ENCODE measurements around the gene RAMP3. TPM values are rescaled to one million over a fixed set of nuclear protein-coding genes. Genes with fewer than 3 reads are reported as not detected.

Gene RAMP3
- total and polyA plus RNA-seq, 7 donors, result 9.9 to 18.0 (median 16.3) TPM

- DNase-seq (no peak), ATAC-seq (no peak)
- no peak overlapping the region for H3K4me3 ChIP-seq
- H3K27me3 ChIP-seq (ENCODE audit: insufficient read depth in 3 of 3, low read length in 2 of 3), result peaks cover 0 to 3% (median 0%) of the 10 kb centered on the region in 3 donors
- H3K4me1 ChIP-seq, result no peaks in the 10 kb centered on the region
- no peaks in the 10 kb centered on the region for H3K9me3 ChIP-seq
- no peak overlapping the region for H3K27ac ChIP-seq
- no peaks in the 10 kb centered on the region for H3K36me3 ChIP-seq (ENCODE audit: insufficient read depth in 1 of 2, low read depth in 1 of 2)
- intact Hi-C loops (cut with DNase I), result no loop called here
- WGBS, 3 donors, result 73 to 77% (median 77%) methylated on average over 8 of the region's 8 CpGs
- no peak for TF ChIP-seq CTCF (IDR thresholded peaks at IDR 0.05)
Measured at GRCh38 chr7:45181991-45182855, 24.6 kb downstream of the RAMP3 start.

- 83 to 86% (median 86%) methylated on average over 21 of the region's 21 CpGs for WGBS, 3 donors
Measured at GRCh38 chr7:45182856-45183710, 25.5 kb downstream of the RAMP3 start.

DNA sequence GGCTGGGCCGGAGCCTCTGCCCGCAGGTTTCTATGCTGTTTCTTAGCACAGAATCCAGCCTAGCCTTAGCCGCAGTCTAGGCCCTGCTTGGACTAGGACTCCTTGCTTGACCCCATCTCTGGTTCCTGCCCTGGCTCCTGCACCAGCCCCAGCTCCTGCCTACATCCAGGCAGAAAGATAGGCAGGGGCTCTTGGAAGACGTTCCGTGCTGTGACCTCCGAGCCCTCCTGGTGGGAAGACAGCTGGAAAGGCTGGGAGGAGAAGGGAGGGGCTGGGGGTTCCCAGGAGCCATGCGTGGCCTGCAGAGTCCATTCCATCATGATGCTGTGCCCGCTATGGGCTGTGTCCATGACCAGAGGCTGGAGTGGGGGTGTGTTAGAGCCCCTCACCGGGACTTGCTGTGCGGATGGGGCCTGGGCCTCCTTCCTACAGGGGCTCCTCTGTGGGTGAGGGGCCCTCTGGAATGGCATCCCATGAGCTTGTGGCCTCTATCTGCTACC, 26.2 kb downstream of the RAMP3 start:
- no peaks in the 10 kb centered on the region for H3K36me3 ChIP-seq (ENCODE audit: insufficient read depth in 1 of 2, low read depth in 1 of 2)
- no peak for ATAC-seq
- no peak for TF ChIP-seq CTCF (IDR thresholded peaks at IDR 0.05)

More at GRCh38 chr7:45182856-45183710, 25.5 kb downstream of the RAMP3 start:
- no peaks in the 10 kb centered on the region for H3K9me3 ChIP-seq
- no peak overlapping the region for H3K27ac ChIP-seq
- DNase-seq (no peak), ATAC-seq (no peak)
- H3K27me3 ChIP-seq (ENCODE audit: insufficient read depth in 3 of 3, low read length in 2 of 3), result peaks cover 0 to 3% (median 0%) of the 10 kb centered on the region in 3 donors
- no peak overlapping the region for H3K4me3 ChIP-seq
- H3K4me1 ChIP-seq, result no peaks in the 10 kb centered on the region
- no peak for TF ChIP-seq CTCF (IDR thresholded peaks at IDR 0.05)
- intact Hi-C loops (cut with DNase I), result no loop called here
- H3K36me3 ChIP-seq (ENCODE audit: insufficient read depth in 1 of 2, low read depth in 1 of 2), result no peaks in the 10 kb centered on the region

DNA sequence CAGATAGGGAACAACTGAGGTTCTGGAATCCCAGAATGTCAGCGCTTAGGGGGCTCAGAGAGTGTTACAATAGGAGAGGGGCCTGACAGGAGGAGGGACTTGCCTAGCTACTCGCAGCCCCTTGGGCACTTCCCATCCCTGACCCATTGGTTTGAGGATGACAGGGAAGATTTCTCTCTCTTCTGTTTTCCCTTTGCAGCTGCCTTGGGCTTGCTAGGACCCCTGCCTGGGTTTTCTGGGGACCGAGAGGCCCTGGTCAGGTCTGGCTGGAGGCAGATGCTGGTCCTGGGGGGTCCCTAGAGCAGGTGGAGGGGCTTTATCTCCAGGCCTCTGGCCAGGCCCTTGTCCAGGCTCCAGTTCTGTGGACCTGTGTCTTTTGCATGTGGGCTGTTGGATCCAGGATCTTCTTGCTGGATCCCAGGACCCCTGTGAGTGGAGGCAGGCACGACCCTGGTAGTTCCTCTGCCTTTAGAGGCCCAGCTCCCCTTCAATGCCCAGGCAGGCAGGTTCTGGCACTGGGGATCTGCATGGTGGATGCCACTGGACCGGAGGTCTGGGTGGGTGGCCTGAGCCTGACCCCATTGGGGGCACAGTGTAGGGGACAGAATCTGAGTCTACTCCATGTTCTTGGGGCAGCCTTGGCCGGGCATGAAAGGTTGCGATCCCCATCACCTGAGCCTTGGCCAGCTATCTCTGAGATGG, 26.9 kb downstream of the RAMP3 start:
- no peaks in the 10 kb centered on the region for H3K36me3 ChIP-seq (ENCODE audit: insufficient read depth in 1 of 2, low read depth in 1 of 2)
- ATAC-seq, result no peak
- TF ChIP-seq CTCF (IDR thresholded peaks at IDR 0.05), result no peak
- intact Hi-C loops (cut with DNase I), result no loop called here
- H3K4me1 ChIP-seq, result no peaks in the 10 kb centered on the region
- DNase-seq, result no peak
- H3K4me3 ChIP-seq, result no peak overlapping the region
- H3K9me3 ChIP-seq, result no peaks in the 10 kb centered on the region
- WGBS, 3 donors, result 80 to 88% (median 83%) methylated on average over 7 of the region's 7 CpGs
- peaks cover 0 to 3% (median 0%) of the 10 kb centered on the region in 3 donors for H3K27me3 ChIP-seq (ENCODE audit: insufficient read depth in 3 of 3, low read length in 2 of 3)
- no peak overlapping the region for H3K27ac ChIP-seq

More for the DNA sequence above, 26.2 kb downstream of the RAMP3 start:
- 73 to 83% (median 81%) methylated on average over 10 of the region's 10 CpGs for WGBS, 3 donors
- Histone ChIP-seq H3K4me3 (no peak overlapping the region), H3K27me3 (ENCODE audit: insufficient read depth in 3 of 3, low read length in 2 of 3) (peaks cover 0 to 3% (median 0%) of the 10 kb centered on the region in 3 donors), H3K9me3 (no peaks in the 10 kb centered on the region), H3K27ac (no peak overlapping the region), H3K4me1 (no peaks in the 10 kb centered on the region)
- intact Hi-C loops (cut with DNase I), result no loop called here
- DNase-seq, result no peak

All from psoas muscle (tissue), 8 donors.